GM06990 (cell line): ENCODE results near the gene OR51I2.

Experiments
- DNase-seq: peaks from one replicate; pipeline ENCODE4 v3.0.0-alpha.2; 2011; ENCODE audit not compliant: insufficient read length; ENCODE audit errors: extremely low read depth
- H3K27me3 ChIP-seq: replicated peaks from 2 replicates; pipeline ENCODE4 v1.6.0; 2011; ENCODE audit warnings: low read length; ENCODE audit not compliant: control insufficient read depth, insufficient read depth
- H3K36me3 ChIP-seq: 2 replicates; pipeline ENCODE4 v1.5.1; 2011; ENCODE audit warnings: low read length; ENCODE audit not compliant: control insufficient read depth, insufficient read depth
- H3K4me3 ChIP-seq: replicated peaks from 2 replicates; pipeline ENCODE4 v1.5.1; 2011; ENCODE audit warnings: low read depth, mild to moderate bottlenecking, control low read depth, low read length
- CTCF ChIP-seq: IDR thresholded peaks from 2 replicates; pipeline ENCODE4 v1.5.1; 2011; ENCODE audit warnings: low read length, control low read depth, mild to moderate bottlenecking, inconsistent platforms; ENCODE audit not compliant: insufficient read depth, poor library complexity, severe bottlenecking

The OR51I2 gene

DNA sequence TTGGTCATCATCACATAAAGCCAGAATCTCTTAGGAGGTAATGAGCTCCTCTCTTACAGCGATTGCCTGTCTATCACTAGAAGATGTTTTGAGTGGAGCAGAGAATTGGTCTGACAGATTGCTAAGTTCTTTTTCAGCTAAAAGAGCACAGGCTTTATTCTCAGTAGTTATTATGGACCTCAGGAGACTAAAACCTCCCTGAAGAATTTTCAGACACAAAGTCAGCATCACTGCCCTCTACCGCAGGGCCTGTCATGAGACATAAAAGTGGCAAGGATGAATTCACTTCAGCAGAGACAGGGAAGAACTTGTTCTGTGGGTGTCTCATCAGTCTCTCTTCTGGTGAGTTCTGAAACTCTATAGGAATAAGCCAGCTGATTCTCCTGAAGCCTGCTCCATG lies at the start of gene OR51I2:
TSS of gene OR51I2 (plus strand) at position 301 of the 400 bp plus-strand sequence. CDS start 4,166 bp downstream, outside the sequence.
- no peaks in the 10 kb centered on the region for H3K27me3 ChIP-seq
- H3K4me3 ChIP-seq, result no peak within 1 kb of the TSS
- H3K36me3 ChIP-seq, result no peaks in the 10 kb centered on the region
- no peak for TF ChIP-seq CTCF
- no peak for DNase-seq

GRCh38 chr11:5405173-5405572 lies 44.0 kb upstream of the OR51I2 start:
- Histone ChIP-seq H3K27me3 (no peaks in the 10 kb centered on the region), H3K36me3 (no peaks in the 10 kb centered on the region), H3K4me3 (no peak overlapping the region)
- TF ChIP-seq CTCF, result no peak
- DNase-seq, result no peak

DNA sequence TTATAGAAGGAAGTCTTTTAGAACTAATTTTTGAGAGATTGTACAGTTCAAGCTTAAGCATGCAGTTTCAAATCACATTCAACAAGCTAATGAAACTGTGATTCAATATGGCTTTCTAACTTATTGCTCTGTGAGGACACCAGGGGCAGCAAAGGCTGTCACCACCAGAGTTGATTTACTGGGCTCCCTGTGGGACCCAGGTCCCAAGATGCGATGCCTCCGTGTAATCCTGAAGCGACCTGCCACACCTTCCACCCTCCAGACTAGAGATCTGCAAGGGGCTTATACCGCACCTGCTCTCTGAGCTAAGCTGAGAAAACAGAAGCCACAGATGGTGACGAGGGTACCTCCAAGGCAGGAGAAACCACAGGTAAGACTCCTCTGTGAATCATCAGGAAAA lies 28.1 kb upstream of the OR51I2 start:
- no peak for TF ChIP-seq CTCF
- Histone ChIP-seq H3K36me3 (no peaks in the 10 kb centered on the region), H3K4me3 (no peak overlapping the region), H3K27me3 (no peaks in the 10 kb centered on the region)
- no peak for DNase-seq

DNA sequence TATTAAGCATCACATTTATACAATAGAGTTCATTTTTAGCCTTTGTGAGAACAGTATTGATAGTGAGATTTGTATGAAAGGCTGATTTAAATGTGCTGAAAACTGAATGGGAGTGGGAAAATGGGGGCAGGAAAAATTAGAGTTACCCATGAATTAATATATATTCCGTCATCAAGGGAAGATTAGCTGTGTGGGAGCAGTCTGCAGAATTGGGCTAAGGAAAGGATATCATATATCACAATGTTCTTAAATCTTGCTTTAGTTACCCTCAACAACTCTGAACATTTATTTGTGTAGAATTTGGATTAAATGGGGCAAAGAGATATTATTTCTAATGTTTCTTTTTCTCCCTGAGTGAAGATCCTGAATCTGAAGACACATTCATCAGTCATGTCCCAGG lies 27.3 kb upstream of the OR51I2 start, which contains the start of gene OR51Q1:
TSS of gene OR51Q1 (plus strand) at position 301 of the 400 bp plus-strand sequence. CDS start at position 391, 90 bp downstream.
- no peak for DNase-seq
- H3K4me3 ChIP-seq, result no peak within 1 kb of the TSS

GRCh38 chr11:5423131-5423530 lies 26.0 kb upstream of the OR51I2 start:
- H3K4me3 ChIP-seq, result no peak overlapping the region
- H3K36me3 ChIP-seq, result no peaks in the 10 kb centered on the region
- no peaks in the 10 kb centered on the region for H3K27me3 ChIP-seq
- TF ChIP-seq CTCF, result no peak
- DNase-seq, result no peak

More for the DNA sequence above, 27.3 kb upstream of the OR51I2 start, which contains the start of gene OR51Q1:
- no peak for TF ChIP-seq CTCF
- H3K27me3 ChIP-seq, result no peaks in the 10 kb centered on the region
- no peaks in the 10 kb centered on the region for H3K36me3 ChIP-seq

- no peak for TF ChIP-seq CTCF
- no peak for DNase-seq
- Histone ChIP-seq H3K4me3 (no peak within 1 kb of the TSS), H3K36me3 (no peaks in the 10 kb centered on the region), H3K27me3 (no peaks in the 10 kb centered on the region)
These were observed 7.7 kb upstream of the OR51I2 start, which contains the start of gene OR51I1 for GRCh38 chr11:5441414-5441813. Gene OR51I1, minus strand, starts transcription at chr11:5441514. Its CDS starts 0 bp downstream, at chr11:5441514.
